Measurements from ENCODE around the gene TMTC3.

TMTC3 gene

GRCh38 chr12:88223519-88223918, 81.4 kb downstream of the TMTC3 start:
- DNase-seq (ENCODE audit: low read depth in 4 of 4, low spot score in 1 of 4) = no peak

DNA sequence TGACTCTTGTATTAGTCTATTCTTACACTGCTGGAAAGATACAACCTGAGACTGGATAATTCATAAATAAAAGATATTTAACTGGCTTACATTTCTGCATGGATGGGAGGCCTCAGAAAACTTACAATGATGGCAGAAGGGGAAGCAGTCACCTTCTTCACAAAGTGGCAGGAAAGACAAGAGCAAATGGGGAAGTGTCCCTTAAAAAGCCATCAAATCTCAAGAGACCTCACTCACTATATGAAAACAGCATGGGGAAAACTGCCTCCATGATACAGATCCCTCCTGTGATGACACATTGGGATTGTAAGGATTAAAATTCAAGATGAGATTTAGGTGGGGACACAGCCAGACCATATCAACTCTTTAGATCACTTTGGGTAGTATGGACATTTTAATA, 83.7 kb downstream of the TMTC3 start:
- no peak for DNase-seq (ENCODE audit: low read depth in 4 of 4, low spot score in 1 of 4)

GRCh38 chr12:88227263-88227662, 85.2 kb downstream of the TMTC3 start:
- DNase-seq (ENCODE audit: low read depth in 4 of 4, low spot score in 1 of 4) = no peak

DNA sequence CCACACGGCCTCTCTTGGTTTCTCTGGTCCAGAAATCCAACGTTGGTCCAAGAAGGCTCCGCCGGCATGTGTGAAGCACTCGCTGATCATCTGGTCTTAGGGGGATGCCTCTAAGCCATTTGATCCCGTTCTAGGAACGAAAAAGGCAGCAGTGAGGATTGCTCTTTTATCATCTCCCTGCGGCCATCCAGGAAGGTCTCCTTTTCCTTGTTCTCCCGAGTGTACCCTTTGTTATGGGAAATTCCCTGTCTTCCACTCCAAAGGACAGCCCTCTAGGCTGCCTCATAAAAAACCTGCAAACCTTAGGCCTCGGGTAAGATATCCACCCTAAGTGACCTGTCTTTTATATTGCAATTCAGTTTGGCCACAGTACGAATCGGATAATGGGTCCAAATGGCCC, 85.8 kb downstream of the TMTC3 start:
- DNase-seq (ENCODE audit: low read depth in 4 of 4, low spot score in 1 of 4) = no peak

DNA sequence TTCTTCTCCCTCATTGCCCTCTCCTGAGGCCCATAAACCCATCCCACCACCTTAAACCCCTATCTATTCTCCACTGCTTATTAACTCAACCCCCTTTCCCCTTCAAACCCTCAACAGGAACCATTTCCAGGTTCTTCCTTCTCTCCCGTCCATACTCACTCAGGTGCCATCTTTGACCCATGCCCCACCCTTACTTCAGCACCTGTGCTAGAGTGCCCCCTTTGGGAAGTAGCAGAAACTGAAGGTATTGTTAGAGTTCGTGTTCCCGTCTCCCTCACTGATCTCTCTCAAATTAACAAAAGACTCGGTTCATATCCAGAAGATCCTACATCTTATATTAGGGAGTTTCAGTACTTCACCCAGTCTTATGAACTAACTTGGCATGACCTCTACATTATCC, 86.6 kb downstream of the TMTC3 start:
- DNase-seq (ENCODE audit: low read depth in 4 of 4, low spot score in 1 of 4) = no peak

GRCh38 chr12:88230271-88230670, 88.2 kb downstream of the TMTC3 start:
- DNase-seq (ENCODE audit: low read depth in 4 of 4, low spot score in 1 of 4) = no peak

DNA sequence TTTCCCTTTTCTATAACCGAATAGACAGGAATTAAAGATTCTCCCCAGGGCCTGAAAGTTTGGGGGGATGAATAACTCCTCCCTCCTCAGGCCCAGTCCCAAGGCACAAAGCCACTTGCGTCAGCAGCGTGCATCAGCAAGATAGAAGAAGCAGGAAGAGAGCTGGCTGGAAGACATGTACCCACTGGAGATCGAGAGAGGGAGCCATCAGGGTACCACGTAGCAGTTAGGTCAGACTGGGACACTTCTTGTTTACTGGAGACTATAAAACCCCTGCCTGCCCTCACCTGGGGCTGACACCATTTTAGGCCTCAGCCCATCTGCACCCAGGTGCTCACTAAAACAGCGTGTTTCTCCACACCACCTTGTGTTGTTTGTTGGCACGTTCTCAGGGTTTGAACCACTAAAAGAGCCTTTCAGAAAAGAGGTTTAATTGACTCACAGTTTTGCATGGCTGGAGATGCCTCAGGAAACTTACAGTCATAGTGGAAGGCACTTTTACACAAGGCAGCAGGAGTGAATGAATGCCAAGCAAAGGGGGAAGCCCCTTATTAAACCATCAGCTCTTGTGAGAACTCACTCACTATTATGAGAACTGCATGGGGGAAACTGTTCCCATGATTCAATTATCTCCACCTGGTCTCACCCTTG, 93.2 kb downstream of the TMTC3 start:
- DNase-seq (ENCODE audit: low read depth in 4 of 4, low spot score in 1 of 4) = no peak

GRCh38 chr12:88237954-88238353, 95.8 kb downstream of the TMTC3 start:
- no peak for DNase-seq (ENCODE audit: low read depth in 4 of 4, low spot score in 1 of 4)

DNA sequence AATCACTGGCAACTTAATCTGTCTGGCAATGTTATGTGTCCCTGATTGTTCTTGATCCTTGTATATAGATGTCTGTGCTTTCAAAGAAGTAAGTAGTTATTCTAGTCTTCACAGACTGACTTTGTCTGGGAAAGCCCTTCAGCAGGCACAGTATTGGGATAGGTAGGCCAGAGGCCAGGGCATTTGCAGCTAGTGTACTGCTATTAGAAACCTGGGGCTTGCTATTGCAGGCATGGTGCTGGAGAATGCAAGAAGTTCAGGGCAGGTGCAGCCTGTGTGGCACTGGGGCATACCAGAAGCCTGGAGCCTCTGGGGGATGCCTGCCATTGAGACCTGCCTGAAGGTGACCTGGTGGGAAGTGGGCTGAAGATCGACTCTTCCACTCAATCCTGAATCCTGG, 96.3 kb downstream of the TMTC3 start:
- no peak for DNase-seq (ENCODE audit: low read depth in 4 of 4, low spot score in 1 of 4)

DNA sequence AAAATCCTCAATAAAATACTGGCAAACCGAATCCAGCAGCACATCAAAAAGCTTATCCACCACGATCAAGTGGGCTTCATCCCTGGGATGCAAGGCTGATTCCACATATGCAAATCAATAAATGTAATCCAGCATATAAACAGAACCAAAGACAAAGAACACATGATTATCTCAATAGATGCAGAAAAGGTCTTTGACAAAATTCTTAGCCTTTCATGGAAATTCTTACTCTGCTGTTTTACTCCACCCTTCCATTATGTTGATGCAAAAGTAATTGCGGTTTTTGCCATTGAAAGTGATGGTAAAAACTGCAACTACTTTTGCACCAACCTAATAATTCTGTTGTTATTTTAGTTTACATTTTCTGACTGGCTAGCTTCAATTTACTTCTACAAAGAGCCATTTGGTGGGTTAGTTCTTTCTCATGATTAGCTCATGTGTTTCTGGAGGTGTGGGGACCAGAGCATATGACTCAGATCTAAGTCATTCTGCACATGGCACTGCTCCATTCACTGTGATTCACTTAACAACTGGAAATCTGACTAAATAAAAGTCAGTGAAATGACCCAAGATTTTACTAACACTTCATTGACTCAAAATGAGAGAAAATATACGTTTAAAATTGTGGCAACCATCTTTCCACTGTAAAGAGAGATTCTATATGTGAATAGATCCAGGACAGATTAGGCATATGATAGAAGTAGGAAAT, 99.9 kb downstream of the TMTC3 start:
- DNase-seq (ENCODE audit: low read depth in 4 of 4, low spot score in 1 of 4) = no peak

DNA sequence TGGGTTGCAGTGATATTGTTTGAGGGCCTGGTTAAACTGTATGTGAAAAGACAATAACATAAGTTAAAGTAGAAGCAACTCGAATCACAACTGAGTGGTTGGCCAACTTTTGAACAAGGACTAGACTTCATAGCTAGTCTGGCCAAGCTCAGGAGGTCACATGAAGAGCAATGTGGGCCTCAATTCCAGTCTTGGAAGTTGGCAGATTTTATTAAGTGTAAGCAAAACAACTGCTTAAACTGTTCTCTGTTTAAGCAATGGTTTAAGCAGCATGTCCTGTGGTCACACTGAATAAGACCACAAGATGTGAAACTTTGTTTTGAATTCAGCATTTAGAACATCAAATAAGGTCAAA, 100.4 kb downstream of the TMTC3 start:
- no peak for DNase-seq (ENCODE audit: low read depth in 4 of 4, low spot score in 1 of 4)

GRCh38 chr12:88242939-88243338, 100.8 kb downstream of the TMTC3 start:
- no peak for DNase-seq (ENCODE audit: low read depth in 4 of 4, low spot score in 1 of 4)

GRCh38 chr12:88243982-88244381, 101.9 kb downstream of the TMTC3 start:
- DNase-seq (ENCODE audit: low read depth in 4 of 4, low spot score in 1 of 4) = no peak

DNA sequence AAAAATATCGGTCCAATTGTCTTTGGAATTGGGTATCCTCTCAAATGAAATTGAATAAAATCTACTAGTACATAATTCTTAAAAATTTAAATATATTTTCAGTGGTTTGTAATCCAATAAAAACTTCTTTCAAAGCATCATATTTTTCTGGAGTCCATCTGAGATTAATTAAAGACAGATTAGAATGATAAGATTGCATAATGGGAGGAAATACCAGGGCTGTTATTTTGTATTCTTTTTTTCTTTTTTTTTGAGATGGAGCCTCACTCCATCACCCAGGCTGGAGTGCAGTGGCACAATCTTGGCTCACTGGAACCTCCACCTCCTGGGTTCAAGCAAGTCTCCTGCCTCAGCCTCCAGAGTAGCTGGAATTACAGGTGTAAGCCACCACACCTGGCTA, 103.8 kb downstream of the TMTC3 start:
- DNase-seq (ENCODE audit: low read depth in 4 of 4, low spot score in 1 of 4) = no peak

GRCh38 chr12:88247241-88247643, 105.1 kb downstream of the TMTC3 start:
- no peak for DNase-seq (ENCODE audit: low read depth in 4 of 4, low spot score in 1 of 4)

GRCh38 chr12:88248606-88249005, 106.5 kb downstream of the TMTC3 start:
- DNase-seq (ENCODE audit: low read depth in 4 of 4, low spot score in 1 of 4) = no peak

Data from stimulated activated CD4-positive, alpha-beta T cell treated with anti-CD3 and anti-CD28 coated beads, Interleukin-1b, Interleukin-23, amount 100 ng/mL, for 24 hours (primary cell).